BLaER1 treated with 17β-estradiol and CSF1 and Interleukin-3, amounts not matched to agents 10 nM and 100 nM (cell line): ENCODE data around the gene SURF2.

ENCODE experiments used
- H3K27ac ChIP-seq, 11 experiments: shearing (Covaris generic); formaldehyde crosslinking; 2 replicates each; pipeline ENCODE4 v1.8.1; 2022
- H3K27me3 ChIP-seq, 11 experiments: shearing (Covaris generic); formaldehyde crosslinking; 2 replicates each; pipeline ENCODE4 v1.8.1; 2022
- H3K36me3 ChIP-seq, 11 experiments: shearing (Covaris generic); formaldehyde crosslinking; 2 replicates each; pipeline ENCODE4 v1.8.1; 2022
- H3K4me1 ChIP-seq, 10 experiments: shearing (Covaris generic); formaldehyde crosslinking; 2 replicates each; pipeline ENCODE4 v1.8.1; 2022
- H3K4me2 ChIP-seq, 11 experiments: shearing (Covaris generic); formaldehyde crosslinking; 2 replicates each; pipeline ENCODE4 v1.8.1; 2022
- H3K4me3 ChIP-seq, 10 experiments: shearing (Covaris generic); formaldehyde crosslinking; 2 replicates each; pipeline ENCODE4 v1.8.1; 2022
- H3K9ac ChIP-seq, 11 experiments: shearing (Covaris generic); formaldehyde crosslinking; 2 replicates each; pipeline ENCODE4 v1.8.1; 2022
- H3K9me3 ChIP-seq, 11 experiments: shearing (Covaris generic); formaldehyde crosslinking; replicated peaks in 1 of 11; 2 replicates each; pipeline ENCODE4 v1.8.1; 2022
- H4K20me1 ChIP-seq, 11 experiments: shearing (Covaris generic); formaldehyde crosslinking; 2 replicates each; pipeline ENCODE4 v1.8.1; 2022
- Cebpa-rat ChIP-seq, 11 experiments: shearing (Covaris generic); IDR thresholded peaks; 2 replicates each; pipeline ENCODE4 v1.8.1; 2022

Gene SURF2

DNA sequence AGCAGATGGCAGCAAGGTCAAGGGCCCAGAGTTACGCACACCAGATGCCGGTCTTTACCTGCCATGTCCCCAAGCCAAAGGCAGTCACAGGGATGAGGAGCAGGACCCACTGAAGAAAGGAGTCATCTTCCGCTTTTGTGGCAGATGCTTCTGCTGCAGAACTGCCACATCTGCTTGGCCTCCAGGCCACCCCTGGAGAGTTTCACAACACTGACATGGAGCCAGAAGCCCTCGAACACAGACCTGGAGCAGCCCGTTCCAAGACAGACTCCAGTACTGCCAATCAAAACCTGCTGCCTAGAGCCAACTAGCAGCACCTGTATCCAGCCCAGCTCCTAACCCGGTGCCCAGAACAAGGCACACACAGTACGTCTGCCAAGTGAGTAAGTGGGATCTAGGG is 1.6 kb upstream of the SURF2 start:
- H3K27ac ChIP-seq, result peak overlapping the region in 9 of 11 experiments; percentile 83 to 95 (median 93); a peak in 18 of 22 replicates
- peaks cover 35 to 89% (median 70%) of the 10 kb centered on the region in 11 experiments for H4K20me1 ChIP-seq
- H3K9me3 ChIP-seq, result no peaks in the 10 kb centered on the region
- H3K4me3 ChIP-seq, result peak overlapping the region in 8 of 10 experiments; percentile 67 to 88 (median 80); a peak in 10 of 20 replicates
- peak overlapping the region; percentile 85 to 93 (median 90); a peak in 19 of 22 replicates for H3K9ac ChIP-seq
- peaks cover 62 to 92% (median 77%) of the 10 kb centered on the region in 10 experiments for H3K4me1 ChIP-seq
- H3K36me3 ChIP-seq, result peaks cover 37 to 66% (median 56%) of the 10 kb centered on the region in 11 experiments
- no peaks in the 10 kb centered on the region for H3K27me3 ChIP-seq
- peak in 8 of 11 experiments; percentile 23 to 75 (median 63); a peak in 10 of 22 replicates for TF ChIP-seq Cebpa-rat (IDR thresholded peaks at IDR 0.05)
- peak overlapping the region; percentile 88 to 98 (median 94) for H3K4me2 ChIP-seq

DNA sequence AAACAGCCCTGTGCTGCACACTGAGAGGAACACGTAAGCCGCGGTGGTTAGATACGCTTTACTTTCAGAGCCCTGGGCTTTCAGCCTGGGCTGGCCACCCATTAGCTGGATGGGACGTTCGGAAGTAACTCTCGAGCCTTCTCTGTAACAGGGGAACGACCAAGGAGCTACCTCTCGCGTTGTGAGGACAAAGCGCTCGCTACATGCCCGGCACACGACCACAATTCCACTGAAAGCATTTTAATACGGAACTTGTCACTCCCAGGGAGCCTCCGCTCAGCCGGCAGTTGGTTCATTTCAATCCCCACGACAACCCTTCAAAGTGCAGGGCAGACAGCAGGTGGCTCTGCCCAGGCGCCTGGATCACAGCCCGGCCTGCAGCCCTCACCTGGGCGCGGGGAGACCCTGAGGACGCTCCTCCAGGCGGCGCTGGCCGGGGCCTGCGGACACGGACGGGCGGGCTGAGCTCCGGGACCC is 431 bp upstream of the SURF2 start:
- H3K27me3 ChIP-seq, result no peaks in the 10 kb centered on the region
- H3K4me3 ChIP-seq, result peak overlapping the region; percentile 67 to 88 (median 78)
- peaks cover 62 to 92% (median 77%) of the 10 kb centered on the region in 10 experiments for H3K4me1 ChIP-seq
- peak overlapping the region; percentile 85 to 93 (median 90) for H3K9ac ChIP-seq
- peaks cover 35 to 89% (median 70%) of the 10 kb centered on the region in 11 experiments for H4K20me1 ChIP-seq
- no peaks in the 10 kb centered on the region for H3K9me3 ChIP-seq
- H3K27ac ChIP-seq, result peak overlapping the region; percentile 58 to 95 (median 93); a peak in 21 of 22 replicates
- peaks cover 37 to 66% (median 56%) of the 10 kb centered on the region in 11 experiments for H3K36me3 ChIP-seq
- H3K4me2 ChIP-seq, result peak overlapping the region; percentile 88 to 98 (median 94)
- no peak for TF ChIP-seq Cebpa-rat (IDR thresholded peaks at IDR 0.05)

DNA sequence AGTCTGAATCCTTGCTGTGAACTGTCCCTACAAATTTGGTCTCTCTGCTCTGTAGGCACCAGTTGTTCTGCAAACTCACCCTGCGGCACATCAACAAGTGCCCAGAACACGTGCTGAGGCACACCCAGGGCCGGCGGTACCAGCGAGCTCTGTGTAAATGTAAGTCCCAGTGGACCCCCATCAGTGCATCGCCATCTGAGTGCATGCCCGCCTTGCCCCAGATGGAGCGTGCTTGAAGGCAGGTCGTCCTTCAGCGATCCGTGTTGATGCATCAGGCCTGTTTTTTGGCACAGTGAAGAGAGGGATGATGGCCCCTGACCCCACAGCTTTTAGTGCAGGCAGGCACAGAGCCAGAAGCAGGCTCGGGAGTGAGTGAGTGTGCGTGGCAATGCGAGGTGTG is 1.3 kb downstream of the SURF2 start:
- Histone ChIP-seq H3K27ac (peak overlapping the region in 7 of 11 experiments; percentile 6 to 95 (median 93); a peak in 7 of 22 replicates), H3K27me3 (no peaks in the 10 kb centered on the region), H3K9me3 (no peaks in the 10 kb centered on the region), H3K4me1 (peaks cover 67 to 93% (median 86%) of the 10 kb centered on the region in 10 experiments), H4K20me1 (peaks cover 34 to 89% (median 70%) of the 10 kb centered on the region in 11 experiments; a peak in 21 of 22 replicates), H3K4me3 (peak overlapping the region; percentile 67 to 88 (median 78); a peak in 19 of 20 replicates), H3K36me3 (peaks cover 37 to 66% (median 56%) of the 10 kb centered on the region in 11 experiments), H3K4me2 (peak overlapping the region; percentile 98 to 100 (median 99)), H3K9ac (peak overlapping the region; percentile 85 to 93 (median 90); a peak in 20 of 22 replicates)
- TF ChIP-seq Cebpa-rat (IDR thresholded peaks at IDR 0.05), result no peak

DNA sequence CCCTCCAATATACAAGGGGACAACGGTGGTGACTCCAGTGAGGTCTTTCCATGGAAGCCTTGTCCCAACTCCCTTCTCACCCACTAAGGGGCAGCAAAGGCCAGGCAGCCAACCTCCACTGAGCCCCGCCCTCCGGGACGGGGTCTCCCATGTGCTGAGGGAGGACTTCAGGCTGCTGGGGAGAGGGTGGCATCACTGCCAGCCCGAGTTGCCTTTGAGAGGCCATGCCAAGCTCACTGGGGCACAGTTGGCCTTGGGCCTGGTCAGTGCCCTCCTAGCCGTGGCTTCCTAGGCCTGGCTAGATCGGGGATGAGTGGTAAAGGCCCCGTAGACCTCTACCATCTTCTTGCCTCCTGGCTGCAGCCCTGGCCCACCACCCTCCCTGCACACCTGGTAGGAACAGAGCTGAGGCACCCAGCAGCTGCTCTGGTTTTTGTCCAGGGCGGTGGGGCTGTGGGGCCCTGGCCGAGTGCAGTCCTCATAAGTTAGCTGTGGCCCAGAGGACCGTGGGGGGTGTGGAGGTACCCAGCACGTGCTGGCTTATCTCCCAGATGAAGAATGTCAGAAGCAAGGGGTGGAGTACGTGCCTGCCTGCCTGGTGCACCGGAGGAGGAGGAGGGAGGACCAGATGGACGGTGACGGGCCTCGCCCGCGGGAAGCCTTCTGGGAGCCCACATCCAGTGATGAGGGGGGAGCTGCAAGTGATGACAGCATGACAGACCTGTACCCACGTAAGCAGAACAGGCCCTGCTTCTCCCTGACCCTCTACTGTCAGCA is 3.2 kb downstream of the SURF2 start:
- Histone ChIP-seq H3K4me2 (peak overlapping the region in 9 of 11 experiments; percentile 6 to 98 (median 64); a peak in 13 of 22 replicates), H4K20me1 (peaks cover 42 to 89% (median 70%) of the 10 kb centered on the region in 11 experiments; a peak in 21 of 22 replicates), H3K36me3 (peaks cover 52 to 71% (median 64%) of the 10 kb centered on the region in 11 experiments), H3K9ac (peak overlapping the region in 10 of 11 experiments; percentile 19 to 93 (median 58); a peak in 16 of 22 replicates), H3K4me1 (peaks cover 54 to 75% (median 70%) of the 10 kb centered on the region in 10 experiments), H3K4me3 (no peak overlapping the region), H3K27ac (peak overlapping the region in 5 of 11 experiments; percentile 35 to 95 (median 69); a peak in 8 of 22 replicates), H3K27me3 (no peaks in the 10 kb centered on the region), H3K9me3 (no peaks in the 10 kb centered on the region)
- TF ChIP-seq Cebpa-rat (IDR thresholded peaks at IDR 0.05), result no peak

DNA sequence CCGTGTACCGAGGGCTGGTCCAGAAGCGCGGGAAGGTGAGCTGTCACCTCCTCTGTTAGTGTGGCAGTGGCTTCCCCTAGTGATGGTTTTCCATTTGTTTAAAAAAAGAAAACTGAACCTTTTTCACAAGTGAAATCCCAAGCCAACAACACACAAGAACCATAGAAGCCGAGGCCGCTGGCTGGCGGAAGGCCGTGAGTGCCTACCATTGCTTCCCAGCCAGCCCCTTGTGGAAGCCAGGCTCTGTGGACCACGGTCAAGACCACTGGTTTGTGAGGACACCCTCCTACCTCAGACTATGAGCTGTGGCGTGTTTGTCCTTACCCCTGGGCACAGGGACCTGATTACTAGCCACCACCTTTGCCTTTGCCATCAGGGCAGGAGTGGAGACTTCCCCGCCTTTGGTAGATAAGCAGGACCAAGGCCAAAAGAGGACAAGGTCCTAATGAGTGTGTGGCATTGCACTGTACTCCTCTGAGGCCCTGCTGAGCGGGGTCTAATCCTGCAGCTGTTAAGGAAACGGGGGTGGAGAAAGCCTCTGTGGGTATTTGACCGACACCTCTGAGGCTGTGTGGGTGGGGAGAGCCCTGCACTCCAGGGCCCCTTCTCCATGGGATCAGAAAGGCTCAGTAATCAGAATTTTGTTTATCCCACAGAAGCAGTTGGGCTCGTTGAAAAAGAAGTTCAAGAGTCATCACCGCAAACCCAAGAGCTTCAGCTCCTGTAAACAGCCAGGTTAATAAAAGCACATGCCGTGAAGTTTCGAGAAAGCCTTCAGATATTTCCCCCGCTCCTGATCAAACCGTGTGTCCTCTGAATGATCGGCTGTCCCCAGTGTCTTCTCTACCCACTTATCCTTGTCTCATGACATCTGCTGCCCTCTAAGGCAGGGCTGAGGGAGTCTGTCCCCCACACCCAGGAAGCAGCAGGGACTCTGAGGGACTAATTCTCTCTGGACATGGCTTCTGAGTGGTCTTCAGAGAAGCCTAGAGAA is 4.3 kb downstream of the SURF2 start:
- no peaks in the 10 kb centered on the region for H3K27me3 ChIP-seq
- peak overlapping the region; percentile 35 to 93 (median 53); a peak in 20 of 22 replicates for H3K9ac ChIP-seq
- H3K4me2 ChIP-seq, result peak overlapping the region; percentile 5 to 98 (median 56); a peak in 21 of 22 replicates
- H3K27ac ChIP-seq, result peak overlapping the region in 10 of 11 experiments; percentile 4 to 95 (median 30); a peak in 13 of 22 replicates
- peaks cover 63 to 82% (median 75%) of the 10 kb centered on the region in 11 experiments for H3K36me3 ChIP-seq
- peaks cover 43 to 68% (median 60%) of the 10 kb centered on the region in 10 experiments for H3K4me1 ChIP-seq
- no peak for TF ChIP-seq Cebpa-rat (IDR thresholded peaks at IDR 0.05)
- H4K20me1 ChIP-seq, result peaks cover 52 to 94% (median 80%) of the 10 kb centered on the region in 11 experiments; a peak in 21 of 22 replicates
- H3K4me3 ChIP-seq, result no peak overlapping the region
- no peaks in the 10 kb centered on the region for H3K9me3 ChIP-seq

DNA sequence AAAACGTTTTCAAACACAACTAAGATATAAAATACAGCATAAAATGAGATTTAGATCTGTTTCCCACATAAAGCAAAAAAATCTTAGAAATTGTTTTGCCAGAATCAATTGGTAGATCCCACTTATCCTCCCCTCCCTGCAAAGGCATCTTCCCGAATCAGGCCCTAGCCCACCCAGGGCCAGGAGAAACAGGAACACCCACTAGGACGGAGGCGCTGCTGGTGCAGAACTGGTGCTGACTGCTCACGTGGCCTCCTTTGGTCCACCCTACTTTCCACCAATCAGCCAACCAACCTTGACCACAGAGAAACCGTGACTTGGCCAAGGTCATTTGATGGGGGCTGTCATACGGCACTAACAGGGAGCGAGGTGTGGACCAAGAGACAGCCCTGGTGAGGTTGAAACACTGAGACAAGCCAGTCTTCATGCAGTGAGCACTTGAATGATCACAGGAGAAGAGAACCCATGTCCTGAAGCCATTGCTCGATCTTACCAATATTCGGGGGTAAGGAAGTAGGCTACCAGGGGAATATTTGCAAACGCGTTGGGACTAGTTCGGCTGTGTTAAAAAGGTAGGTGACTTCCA is 5.2 kb downstream of the SURF2 start:
- Histone ChIP-seq H3K4me2 (peak overlapping the region in 9 of 11 experiments; percentile 18 to 98 (median 64); a peak in 15 of 22 replicates), H4K20me1 (peaks cover 61 to 100% (median 89%) of the 10 kb centered on the region in 11 experiments), H3K9ac (peak overlapping the region in 10 of 11 experiments; percentile 32 to 93 (median 48); a peak in 14 of 22 replicates), H3K27ac (peak overlapping the region in 6 of 11 experiments; percentile 10 to 95 (median 68); a peak in 9 of 22 replicates), H3K4me3 (no peak overlapping the region), H3K27me3 (no peaks in the 10 kb centered on the region), H3K4me1 (peaks cover 42 to 67% (median 59%) of the 10 kb centered on the region in 10 experiments), H3K36me3 (peaks cover 72 to 92% (median 84%) of the 10 kb centered on the region in 11 experiments), H3K9me3 (no peaks in the 10 kb centered on the region)
- TF ChIP-seq Cebpa-rat (IDR thresholded peaks at IDR 0.05), result no peak

DNA sequence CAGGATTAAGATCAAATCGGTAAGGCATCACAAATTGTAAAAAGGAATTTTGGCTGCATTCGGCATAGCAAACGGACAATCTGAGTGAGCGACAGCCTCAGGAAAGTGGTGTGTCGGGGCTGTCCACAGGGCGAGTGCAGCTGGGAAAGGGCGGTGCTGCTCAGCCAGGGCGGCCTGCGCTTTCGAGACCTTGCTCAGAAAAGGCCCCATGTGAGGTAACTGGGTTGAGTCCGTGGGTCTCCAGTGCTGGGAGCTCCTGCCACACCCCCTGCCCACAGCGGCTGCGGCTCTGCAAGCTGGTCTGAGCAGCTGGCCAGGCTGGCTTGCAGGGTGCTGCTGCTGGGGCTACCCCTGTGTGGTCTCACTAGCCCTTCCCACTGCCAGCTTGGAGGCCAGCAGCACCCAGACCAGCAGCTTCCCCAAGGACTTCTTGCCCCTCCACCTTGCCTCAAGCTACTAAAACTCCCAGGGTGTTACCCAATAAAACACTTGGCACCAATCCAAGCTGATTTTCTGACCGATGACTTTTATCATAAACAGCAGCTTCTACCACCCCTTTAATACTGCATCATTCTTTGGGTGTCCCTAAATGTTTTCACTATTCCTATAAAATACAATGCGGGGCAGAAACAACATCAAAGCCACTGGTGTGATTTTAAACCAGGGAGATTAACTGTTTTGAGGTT is 6.2 kb downstream of the SURF2 start:
- Histone ChIP-seq H3K9me3 (no peaks in the 10 kb centered on the region), H3K9ac (peak overlapping the region in 5 of 11 experiments; percentile 12 to 93 (median 34); a peak in 5 of 22 replicates), H4K20me1 (peaks cover 70 to 100% (median 97%) of the 10 kb centered on the region in 11 experiments), H3K27me3 (no peaks in the 10 kb centered on the region), H3K36me3 (peaks cover 81 to 100% (median 93%) of the 10 kb centered on the region in 11 experiments), H3K4me2 (peak overlapping the region in 3 of 11 experiments; percentile 66 to 80 (median 77); a peak in 5 of 22 replicates), H3K4me3 (no peak overlapping the region), H3K27ac (peak overlapping the region in 2 of 11 experiments; percentile 66 to 95; a peak in 1 of 22 replicates), H3K4me1 (peaks cover 34 to 59% (median 51%) of the 10 kb centered on the region in 10 experiments)
- no peak for TF ChIP-seq Cebpa-rat (IDR thresholded peaks at IDR 0.05)
